Kidney capillary endothelial cell (primary cell): ENCODE measurements around the gene GSAP.

Source experiments
- DNase-seq: peaks from one replicate; pipeline ENCODE4 v3.0.0-alpha.2; 2018; ENCODE audit warnings: low spot score

GSAP gene

DNA sequence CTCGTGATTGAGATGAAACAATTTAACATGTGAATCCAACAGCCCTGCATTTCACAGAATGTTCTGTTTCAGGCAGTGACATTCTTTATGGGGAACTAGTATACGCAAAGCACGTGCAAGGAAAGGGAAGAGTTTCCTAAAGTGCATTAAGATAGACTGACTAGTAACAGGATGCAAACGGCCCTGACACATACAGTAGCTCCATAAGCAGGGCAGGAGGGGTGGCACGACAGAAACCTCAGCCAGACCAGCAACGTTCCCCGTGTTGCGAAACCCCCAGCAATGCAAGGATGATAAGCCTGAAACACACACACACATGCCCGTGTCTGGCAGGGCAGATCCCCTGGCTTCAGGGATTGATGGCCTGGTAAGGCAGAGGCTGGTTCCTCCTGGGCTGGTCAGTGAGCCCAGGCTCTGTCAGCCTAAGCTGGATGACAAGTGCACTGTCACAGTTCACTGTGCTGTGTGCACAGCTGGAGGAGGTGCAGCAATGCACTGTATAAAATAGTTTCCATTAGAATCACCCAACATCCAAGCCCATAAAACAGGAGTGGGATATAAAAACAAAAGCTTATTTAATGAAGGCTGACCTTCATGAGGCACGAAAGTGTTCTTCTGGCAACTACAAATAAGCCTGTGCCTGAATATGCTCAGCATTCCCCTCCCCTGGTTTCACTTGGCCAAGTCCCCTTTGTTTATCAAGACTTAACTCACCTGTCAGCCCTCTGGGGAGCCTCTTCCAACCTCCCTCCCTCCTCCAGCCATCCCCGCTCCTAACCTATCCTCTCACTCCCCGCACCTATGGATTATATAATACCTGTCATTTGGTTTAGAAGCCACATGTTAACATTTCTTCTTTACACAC, 88.8 kb downstream of the GSAP start:
- no peak for DNase-seq

GRCh38 chr7:77326131-77326530, 90.0 kb downstream of the GSAP start:
- no peak for DNase-seq

DNA sequence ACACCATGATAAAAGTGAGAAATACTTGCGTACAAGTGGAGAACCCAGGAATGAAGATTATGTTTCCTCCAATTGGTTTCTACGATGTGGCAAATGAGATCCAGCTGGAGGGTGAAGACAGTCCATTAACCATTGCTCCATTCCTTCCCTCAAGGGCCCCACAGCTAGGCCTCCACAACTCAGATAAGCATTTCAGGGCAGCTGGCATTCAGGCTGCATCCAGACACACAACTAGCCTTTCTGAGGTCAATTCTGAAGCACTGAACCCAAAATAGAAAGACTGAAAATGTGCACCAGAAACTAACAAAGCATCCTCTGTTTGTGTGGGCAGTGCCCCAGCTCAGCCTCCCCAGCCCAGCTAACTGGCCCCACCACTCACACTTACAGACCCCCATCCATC, 94.8 kb downstream of the GSAP start:
- no peak for DNase-seq

DNA sequence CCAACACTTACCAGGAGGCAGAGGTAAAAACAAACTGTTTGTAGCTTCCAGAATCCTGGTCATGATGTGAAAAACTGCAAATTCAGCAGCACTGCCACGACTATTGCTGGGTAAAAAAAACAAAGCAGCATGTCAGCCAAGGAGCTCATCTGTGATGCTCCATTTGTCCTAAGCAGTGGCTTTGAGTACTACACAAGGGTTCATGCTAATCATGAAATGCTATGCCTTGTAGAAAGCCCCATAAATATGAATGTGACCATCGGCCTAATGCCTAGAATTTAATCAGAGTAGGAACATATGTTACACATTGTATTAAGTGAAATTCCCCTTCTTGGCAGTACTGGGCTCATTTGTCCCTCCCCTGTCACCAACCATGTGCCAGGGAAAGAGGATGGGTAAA, 95.4 kb downstream of the GSAP start:
- DNase-seq, result no peak

- no peak for DNase-seq
Observed at GRCh38 chr7:77320137-77320536, 96.0 kb downstream of the GSAP start.

DNA sequence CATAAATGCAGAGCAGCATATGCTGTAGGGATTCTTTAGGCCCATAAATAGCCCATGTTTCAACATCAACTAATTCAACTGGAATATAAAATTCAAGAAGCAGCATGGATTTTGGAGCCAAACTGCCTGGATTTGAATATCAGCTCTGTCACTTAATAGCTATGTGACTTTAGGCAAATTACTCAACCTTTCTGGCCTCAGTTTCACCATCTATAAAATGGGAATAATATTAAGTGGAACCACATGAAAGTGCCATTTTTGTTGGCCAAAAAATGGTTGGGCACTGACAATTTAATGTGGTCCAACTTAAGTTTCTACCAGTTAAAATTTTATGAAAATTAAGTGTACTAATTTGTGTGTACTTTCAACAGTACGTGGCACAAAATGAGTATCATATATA, 98.1 kb downstream of the GSAP start:
- DNase-seq, result no peak

DNA sequence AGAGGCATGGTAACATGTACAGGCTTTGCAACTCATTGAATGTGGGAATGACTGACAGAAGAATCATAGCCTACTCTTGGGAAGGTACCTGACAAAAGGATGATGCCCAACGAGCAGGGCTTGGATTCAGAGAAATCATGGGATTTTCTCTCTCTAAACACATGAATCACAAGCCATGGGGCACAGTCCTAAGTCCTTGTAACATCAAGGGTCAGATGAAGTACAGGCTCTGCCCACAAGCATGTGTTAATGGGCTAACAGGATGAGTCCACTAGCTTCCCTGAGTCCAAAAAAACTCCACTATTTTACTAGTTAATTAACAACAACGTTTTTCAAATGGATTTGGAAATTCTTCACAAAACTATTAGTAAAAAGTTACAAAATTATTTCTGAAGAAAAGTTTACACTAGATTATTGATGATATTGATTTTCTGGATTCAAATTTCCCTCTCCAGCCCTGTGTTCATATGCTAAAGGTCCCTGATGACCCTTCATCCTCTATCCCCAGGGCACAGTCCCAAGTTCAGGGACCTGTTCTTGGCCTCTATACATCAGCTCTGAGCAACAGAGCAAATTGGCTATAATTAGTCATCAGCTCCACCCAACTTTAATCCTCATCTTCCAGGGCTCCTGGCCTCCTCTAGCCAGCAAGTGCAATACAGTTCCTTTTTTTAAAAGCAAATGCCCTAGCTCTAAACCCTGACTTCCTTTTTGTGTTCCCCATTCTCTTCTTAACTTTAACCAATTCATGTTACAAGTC, 99.8 kb downstream of the GSAP start:
- no peak for DNase-seq

- no peak for DNase-seq
Observed at GRCh38 chr7:77315182-77315591, 101.0 kb downstream of the GSAP start.

- DNase-seq, result no peak
Observed at GRCh38 chr7:77313876-77314480, 102.2 kb downstream of the GSAP start.

DNA sequence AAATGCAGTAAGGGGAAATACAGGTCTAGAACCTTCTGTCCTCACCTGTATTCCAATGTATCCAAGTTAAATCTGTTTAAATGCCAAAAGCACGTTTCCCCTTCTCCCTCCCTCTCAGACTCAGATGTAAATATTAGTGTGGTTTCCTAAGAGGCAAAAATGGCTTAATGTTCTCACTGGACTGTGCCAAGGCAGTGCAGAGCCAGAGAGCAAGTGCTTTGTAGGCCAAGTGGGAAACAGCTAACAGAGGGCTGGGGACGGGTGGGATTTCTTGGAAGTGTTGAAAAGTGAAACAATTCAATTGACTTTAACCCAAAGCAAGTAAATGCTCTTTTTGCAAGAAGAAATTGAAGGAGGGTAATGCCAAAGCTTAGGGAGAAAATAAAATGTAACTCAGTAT, 103.1 kb downstream of the GSAP start:
- DNase-seq, result no peak

DNA sequence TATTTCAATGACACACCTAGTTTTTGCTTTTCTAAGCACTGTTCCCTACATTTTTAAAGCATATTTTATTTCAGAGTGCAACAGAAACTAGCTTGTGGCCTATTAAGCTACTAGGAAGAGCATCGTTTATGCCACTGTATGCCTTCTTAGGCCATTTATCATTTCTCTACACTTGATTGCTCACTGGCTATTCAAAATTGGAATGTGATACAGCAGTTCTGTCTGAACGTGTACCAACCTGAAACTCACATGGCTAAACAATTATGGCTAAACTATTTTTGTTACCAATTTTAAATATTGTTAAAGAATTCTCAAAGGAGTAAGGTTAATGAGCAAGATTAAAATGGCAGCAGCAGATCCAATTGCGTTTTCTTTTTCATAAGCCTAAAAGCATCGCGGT, 105.2 kb downstream of the GSAP start:
- DNase-seq, result no peak

DNA sequence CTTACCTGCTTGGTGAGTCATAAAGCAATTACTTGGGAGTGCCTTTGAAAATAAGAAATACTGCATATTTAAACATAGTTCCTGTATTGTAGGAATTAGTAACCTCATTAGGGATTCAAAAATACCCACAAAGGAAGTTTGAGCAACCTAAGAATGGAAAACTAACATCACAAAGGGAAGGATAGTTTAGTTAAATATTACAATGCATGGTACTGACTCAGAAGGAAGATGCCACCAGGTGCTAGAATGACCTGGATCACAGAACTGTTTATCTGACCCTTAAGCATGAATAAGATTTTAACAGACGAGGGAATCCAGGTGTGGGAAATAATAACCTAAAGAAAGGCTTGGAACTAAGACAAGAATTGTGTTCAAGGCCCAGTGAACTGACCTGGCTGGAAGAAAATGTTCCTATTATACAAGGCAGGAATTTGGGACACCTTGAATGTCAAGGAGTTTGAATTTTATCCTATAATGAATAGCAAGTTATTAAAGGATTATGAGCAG, 106.4 kb downstream of the GSAP start:
- no peak for DNase-seq

DNA sequence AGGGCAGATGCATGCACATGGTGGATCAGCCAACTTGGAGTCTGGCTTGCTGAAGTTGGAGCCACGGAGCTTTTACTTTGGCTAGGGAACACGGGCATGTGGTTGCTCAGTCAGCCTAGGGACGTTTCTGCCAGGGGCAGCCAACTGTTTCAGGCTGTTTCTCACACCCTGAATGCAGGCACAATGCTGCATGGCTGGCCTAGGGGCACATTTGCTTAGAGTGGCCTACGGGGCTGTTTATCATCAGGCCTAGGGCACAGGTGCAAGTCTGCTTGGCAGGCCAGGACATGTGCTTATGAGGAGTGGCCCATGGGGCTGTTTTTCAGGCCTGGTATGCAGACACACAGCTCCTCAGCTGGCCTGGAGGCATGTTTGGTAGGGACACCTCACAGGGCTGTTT, 107.4 kb downstream of the GSAP start:
- DNase-seq, result no peak

- DNase-seq, result no peak
Observed at GRCh38 chr7:77306231-77307067, 109.7 kb downstream of the GSAP start.

GRCh38 chr7:77295549-77295948, 120.6 kb downstream of the GSAP start:
- DNase-seq, result no peak

- DNase-seq, result no peak
Observed at GRCh38 chr7:77293046-77293445, 123.1 kb downstream of the GSAP start.

- DNase-seq, result no peak
Observed at GRCh38 chr7:77290425-77290824, 125.7 kb downstream of the GSAP start.

DNA sequence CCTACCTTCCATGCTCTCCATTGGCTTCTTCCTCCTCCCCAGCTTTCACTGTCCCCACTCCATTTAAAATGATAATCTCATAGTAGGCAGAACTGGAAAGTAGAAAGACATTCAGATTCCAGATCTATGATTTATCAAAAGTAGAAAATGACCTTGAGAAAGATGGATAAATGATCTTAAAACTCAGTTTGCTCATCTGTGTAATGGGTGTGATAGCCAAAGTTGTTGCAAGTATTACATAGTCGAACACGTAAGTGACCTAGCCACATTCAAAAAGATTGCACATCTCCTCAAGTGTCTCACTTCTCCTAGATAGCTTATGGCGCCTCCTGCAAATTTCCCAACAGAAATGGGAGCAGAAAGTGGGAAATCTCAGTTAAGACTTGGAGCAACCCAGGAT, 126.8 kb downstream of the GSAP start:
- no peak for DNase-seq

DNA sequence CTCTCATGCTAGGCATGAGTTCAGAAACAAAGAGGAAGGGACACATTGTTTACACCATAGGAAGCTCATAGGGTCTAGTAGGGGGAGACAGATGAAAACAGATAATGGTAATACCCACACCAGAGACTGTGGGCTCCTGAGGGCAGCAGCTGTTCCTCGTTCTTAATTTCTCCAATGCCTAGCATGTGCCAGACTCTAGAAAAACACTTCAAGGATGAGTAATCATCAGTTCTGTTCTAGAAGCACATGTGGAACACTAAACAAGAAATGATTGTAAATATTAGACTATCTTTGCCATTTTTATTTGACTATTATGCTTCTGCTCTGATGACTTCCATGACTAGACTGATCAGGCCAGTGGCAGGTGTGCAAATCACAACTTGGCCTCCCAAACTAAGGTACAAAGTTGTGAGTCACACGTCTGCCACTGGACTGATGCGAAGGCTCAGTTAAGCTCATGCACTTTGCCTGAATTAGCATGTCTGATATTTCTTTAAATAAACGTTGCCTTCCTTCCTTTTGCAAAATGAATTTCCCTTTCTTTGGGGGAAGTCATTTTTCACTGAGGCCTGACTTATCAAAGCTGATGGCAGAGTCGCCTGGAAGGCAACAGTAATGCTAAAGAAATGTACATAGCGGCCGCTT, 127.4 kb downstream of the GSAP start:
- no peak for DNase-seq

DNA sequence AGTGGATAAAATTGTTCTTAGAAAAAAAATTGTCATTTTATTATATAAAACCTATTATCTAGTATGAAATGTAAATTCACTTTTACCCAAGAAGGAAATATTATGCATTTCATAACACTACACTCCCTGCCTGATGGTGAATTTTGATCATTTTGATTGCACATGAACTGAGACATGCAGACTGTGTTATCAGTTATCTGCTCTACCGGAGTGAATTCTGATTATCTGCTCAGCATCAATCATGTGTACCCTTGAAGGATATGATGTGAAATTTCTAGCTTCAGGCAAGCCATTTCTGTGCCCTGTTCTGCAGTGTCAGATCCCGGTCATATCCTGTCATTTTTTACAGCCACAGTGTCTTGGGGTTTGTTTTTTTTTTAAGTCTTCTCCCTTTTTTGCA, 131.5 kb downstream of the GSAP start:
- DNase-seq, result peak; percentile 30

- DNase-seq, result no peak
Observed at GRCh38 chr7:77284005-77284404, 132.1 kb downstream of the GSAP start.
